ENCODE results near the gene MED9.

Gene MED9

GRCh38 chr17:17505610-17506171 is 28.9 kb downstream of the MED9 start:
- DNase-seq: no peak

GRCh38 chr17:17506181-17506741 is 29.5 kb downstream of the MED9 start:
- no peak for DNase-seq

GRCh38 chr17:17506893-17507464 is 30.2 kb downstream of the MED9 start:
- no peak for DNase-seq

GRCh38 chr17:17507465-17508011 is 30.7 kb downstream of the MED9 start:
- DNase-seq: no peak

GRCh38 chr17:17508019-17508535 is 31.3 kb downstream of the MED9 start:
- DNase-seq: no peak

GRCh38 chr17:17508646-17509591 is 32.1 kb downstream of the MED9 start:
- no peak for DNase-seq

GRCh38 chr17:17509601-17510425 is 33.0 kb downstream of the MED9 start:
- DNase-seq: no peak

- DNase-seq: no peak
Measured at GRCh38 chr17:17510456-17511292, 33.9 kb downstream of the MED9 start.

- DNase-seq: no peak
Measured at GRCh38 chr17:17511293-17511741, 34.5 kb downstream of the MED9 start.

GRCh38 chr17:17511881-17512858 is 35.4 kb downstream of the MED9 start:
- DNase-seq: peak; percentile 78

GRCh38 chr17:17512866-17513265 is 36.1 kb downstream of the MED9 start:
- no peak for DNase-seq

GRCh38 chr17:17513626-17514025 is 36.8 kb downstream of the MED9 start:
- no peak for DNase-seq

GRCh38 chr17:17514361-17514992 is 37.7 kb downstream of the MED9 start:
- no peak for DNase-seq

- no peak for DNase-seq
Measured at GRCh38 chr17:17514993-17515933, 38.5 kb downstream of the MED9 start.

- DNase-seq: no peak
Measured at GRCh38 chr17:17515934-17516930, 39.4 kb downstream of the MED9 start.

GRCh38 chr17:17516941-17517720 is 40.3 kb downstream of the MED9 start:
- DNase-seq: no peak
